RWPE1 (cell line): ENCODE measurements around the gene FOXE3.

Experiments
- CTCF ChIA-PET: fragments of 350-600 bp; sonication (Branson Sonifier 250); formaldehyde crosslinking; extraction: SDS; loops from one replicate; lab custom pipeline; 2021; lab: Yijun Ruan, JAX
- POLR2A ChIA-PET: fragments of 400-600 bp; formaldehyde crosslinking; extraction: SDS; loops from one replicate; lab custom pipeline; 2020; ENCODE audit warnings: antibody characterized with exemption; ENCODE audit not compliant: low non-redundant PET; lab: Yijun Ruan, JAX
- DNase-seq: peaks from one replicate; pipeline ENCODE4 v3.0.0; 2012; ENCODE audit warnings: low spot score
- H3K27ac ChIP-seq: fragments of 450-650 bp; 2 replicates; pipeline ENCODE4 v1.5.1; 2017
- CTCF ChIP-seq: fragments of 450-650 bp; conservative IDR thresholded peaks from 2 replicates; pipeline ENCODE4 v1.5.1; 2017; ENCODE audit warnings: low read depth, mild to moderate bottlenecking

Gene FOXE3

GRCh38 chr1:47407481-47407880 lies 8.6 kb upstream of the FOXE3 start:
- CTCF ChIA-PET, result no interaction called here
- TF ChIP-seq CTCF, result no peak
- POLR2A ChIA-PET, result interaction anchor here (0.6 kb wide), 1 partner anchor 13 kb away, joined by 6 read pairs; no protein-coding TSS in a partner anchor
- DNase-seq, result no peak
- no peak overlapping the region for H3K27ac ChIP-seq

- TF ChIP-seq CTCF, result no peak
- POLR2A ChIA-PET, result no interaction called here
- peak; percentile 84 for DNase-seq
These were observed 6.6 kb upstream of the FOXE3 start for GRCh38 chr1:47409311-47410067.

GRCh38 chr1:47410068-47410455 lies 6.0 kb upstream of the FOXE3 start:
- no peak for TF ChIP-seq CTCF
- no peak overlapping the region for H3K27ac ChIP-seq
- ChIA-PET POLR2A (no interaction called here), CTCF (interaction anchor here (1.0 kb wide), 1 partner anchor 300 kb away, joined by 3 read pairs; no protein-coding TSS in a partner anchor)
- DNase-seq, result no peak

More at GRCh38 chr1:47409311-47410067, 6.6 kb upstream of the FOXE3 start:
- CTCF ChIA-PET, result interaction anchor here (0.7 to 1.6 kb wide), 3 partner anchors 21 to 301 kb away, joined by 3 to 8 read pairs (median 4); no protein-coding TSS in a partner anchor
- no peak overlapping the region for H3K27ac ChIP-seq

GRCh38 chr1:47411436-47411835 lies 4.6 kb upstream of the FOXE3 start:
- no peak for TF ChIP-seq CTCF
- ChIA-PET CTCF (no interaction called here), POLR2A (no interaction called here)
- no peak overlapping the region for H3K27ac ChIP-seq
- no peak for DNase-seq

- POLR2A ChIA-PET, result no interaction called here
- no peak overlapping the region for H3K27ac ChIP-seq
- CTCF ChIA-PET, result interaction anchor here (0.9 to 1.6 kb wide), 2 partner anchors 11 to 23 kb away, joined by 3 to 4 read pairs; no protein-coding TSS in a partner anchor
- DNase-seq, result no peak
- no peak for TF ChIP-seq CTCF
These were observed 3.6 kb upstream of the FOXE3 start for GRCh38 chr1:47412437-47412836.

- TF ChIP-seq CTCF, result no peak
- ChIA-PET POLR2A (no interaction called here), CTCF (interaction anchor here (0.8 kb wide), 1 partner anchor 8 kb away, joined by 3 read pairs; no protein-coding TSS in a partner anchor)
- DNase-seq, result no peak
- no peak overlapping the region for H3K27ac ChIP-seq
These were observed 459 bp downstream of the FOXE3 start for GRCh38 chr1:47416319-47417169.
